ENCODE results near the gene KCNE1.
A peak's percentile ranks its signal among the peaks of the same experiment; 100 is the strongest.

KCNE1 gene

GRCh38 chr21:34526241-34526617, 14.2 kb upstream of the KCNE1 start:
- no peak overlapping the region for H2AK5ac ChIP-seq (ENCODE audit: low read length)
- H3K36me3 ChIP-seq (ENCODE audit: control insufficient read depth, insufficient read depth, low read length), result no peaks in the 10 kb centered on the region
- H3K4me1 ChIP-seq (ENCODE audit: control insufficient read depth, low read depth, low read length), result peaks cover 9% of the 10 kb centered on the region
- no peaks in the 10 kb centered on the region for H3K79me2 ChIP-seq (ENCODE audit: control insufficient read depth, insufficient read depth, low read length)
- no peak overlapping the region for H3K4ac ChIP-seq (ENCODE audit: low read depth, low read length)
- no peak overlapping the region for H2BK15ac ChIP-seq (replicated peaks; ENCODE audit: low read depth)
- no peak overlapping the region for H3K18ac ChIP-seq (ENCODE audit: low read length)
- 100% methylated on average over 2 of the region's 5 CpGs for WGBS (ENCODE audit: extremely low coverage, insufficient coverage, low lambda C conversion rate)
- H2BK5ac ChIP-seq (ENCODE audit: low read length), result no peak overlapping the region
- no peak overlapping the region for H2BK120ac ChIP-seq (ENCODE audit: low read depth, low read length)
- H3K27ac ChIP-seq (ENCODE audit: low read depth, low read length), result no peak overlapping the region
- no peaks in the 10 kb centered on the region for H3K27me3 ChIP-seq (ENCODE audit: insufficient read depth, low read length, poor library complexity)
- H3K9ac ChIP-seq (ENCODE audit: low read length), result no peak overlapping the region
- no peak overlapping the region for H4K8ac ChIP-seq (ENCODE audit: low read depth, low read length)
- H3K79me1 ChIP-seq (ENCODE audit: low read length), result no peaks in the 10 kb centered on the region
- no peak overlapping the region for H3K4me3 ChIP-seq (ENCODE audit: low read length)
- no peak for DNase-seq
- no peak overlapping the region for H4K5ac ChIP-seq (ENCODE audit: low read length)
- H3K23ac ChIP-seq (ENCODE audit: low read length), result no peak overlapping the region
- H3K56ac ChIP-seq (ENCODE audit: low read length), result no peak overlapping the region
- no peak overlapping the region for H3K4me2 ChIP-seq (ENCODE audit: low read length)

GRCh38 chr21:34524646-34525601, 12.9 kb upstream of the KCNE1 start:
- Histone ChIP-seq H4K5ac (ENCODE audit: low read length) (no peak overlapping the region), H3K4me1 (ENCODE audit: control insufficient read depth, low read depth, low read length) (peaks cover 12% of the 10 kb centered on the region), H2BK5ac (ENCODE audit: low read length) (no peak overlapping the region), H2BK15ac (replicated peaks; ENCODE audit: low read depth) (no peak overlapping the region), H3K18ac (ENCODE audit: low read length) (peak overlapping the region; percentile 25), H3K79me1 (ENCODE audit: low read length) (no peaks in the 10 kb centered on the region), H3K4ac (ENCODE audit: low read depth, low read length) (peak overlapping the region; percentile 1), H3K4me2 (ENCODE audit: low read length) (peak overlapping the region; percentile 21), H3K4me3 (ENCODE audit: low read length) (no peak overlapping the region), H3K36me3 (ENCODE audit: control insufficient read depth, insufficient read depth, low read length) (no peaks in the 10 kb centered on the region), H3K27me3 (ENCODE audit: insufficient read depth, low read length, poor library complexity) (no peaks in the 10 kb centered on the region), H3K27ac (ENCODE audit: low read depth, low read length) (no peak overlapping the region), H3K23ac (ENCODE audit: low read length) (no peak overlapping the region), H2BK120ac (ENCODE audit: low read depth, low read length) (no peak overlapping the region), H3K56ac (ENCODE audit: low read length) (peak overlapping the region; percentile 71), H3K79me2 (ENCODE audit: control insufficient read depth, insufficient read depth, low read length) (no peaks in the 10 kb centered on the region), H3K9ac (ENCODE audit: low read length) (peak overlapping the region; percentile 41), H4K8ac (ENCODE audit: low read depth, low read length) (no peak overlapping the region), H2AK5ac (ENCODE audit: low read length) (no peak overlapping the region)
- no CpG with 5 or more reads among the region's 31 CpGs for WGBS (ENCODE audit: extremely low coverage, insufficient coverage, low lambda C conversion rate)
- peak; percentile 89 for DNase-seq

GRCh38 chr21:34523019-34523555, 11.1 kb upstream of the KCNE1 start:
- no peak overlapping the region for H2BK15ac ChIP-seq (replicated peaks; ENCODE audit: low read depth)
- H2BK5ac ChIP-seq (ENCODE audit: low read length), result no peak overlapping the region
- peaks cover 12% of the 10 kb centered on the region for H3K4me1 ChIP-seq (ENCODE audit: control insufficient read depth, low read depth, low read length)
- no peaks in the 10 kb centered on the region for H3K36me3 ChIP-seq (ENCODE audit: control insufficient read depth, insufficient read depth, low read length)
- no peak overlapping the region for H4K5ac ChIP-seq (ENCODE audit: low read length)
- H3K4me2 ChIP-seq (ENCODE audit: low read length), result no peak overlapping the region
- H3K9ac ChIP-seq (ENCODE audit: low read length), result no peak overlapping the region
- no peak overlapping the region for H3K18ac ChIP-seq (ENCODE audit: low read length)
- no peak overlapping the region for H3K4ac ChIP-seq (ENCODE audit: low read depth, low read length)
- no peak overlapping the region for H2BK120ac ChIP-seq (ENCODE audit: low read depth, low read length)
- H3K27me3 ChIP-seq (ENCODE audit: insufficient read depth, low read length, poor library complexity), result no peaks in the 10 kb centered on the region
- no peak overlapping the region for H3K23ac ChIP-seq (ENCODE audit: low read length)
- WGBS (ENCODE audit: extremely low coverage, insufficient coverage, low lambda C conversion rate), result no CpG with 5 or more reads among the region's 7 CpGs
- no peak overlapping the region for H4K8ac ChIP-seq (ENCODE audit: low read depth, low read length)
- H3K79me2 ChIP-seq (ENCODE audit: control insufficient read depth, insufficient read depth, low read length), result no peaks in the 10 kb centered on the region
- H3K4me3 ChIP-seq (ENCODE audit: low read length), result no peak overlapping the region
- H3K56ac ChIP-seq (ENCODE audit: low read length), result no peak overlapping the region
- H2AK5ac ChIP-seq (ENCODE audit: low read length), result no peak overlapping the region
- no peak overlapping the region for H3K27ac ChIP-seq (ENCODE audit: low read depth, low read length)
- no peaks in the 10 kb centered on the region for H3K79me1 ChIP-seq (ENCODE audit: low read length)
- no peak for DNase-seq

GRCh38 chr21:34522284-34522683, 10.3 kb upstream of the KCNE1 start:
- Histone ChIP-seq H3K4ac (ENCODE audit: low read depth, low read length) (no peak overlapping the region), H3K18ac (ENCODE audit: low read length) (no peak overlapping the region), H3K79me1 (ENCODE audit: low read length) (no peaks in the 10 kb centered on the region), H3K27ac (ENCODE audit: low read depth, low read length) (no peak overlapping the region), H4K5ac (ENCODE audit: low read length) (no peak overlapping the region), H2BK5ac (ENCODE audit: low read length) (no peak overlapping the region), H3K27me3 (ENCODE audit: insufficient read depth, low read length, poor library complexity) (no peaks in the 10 kb centered on the region), H3K4me3 (ENCODE audit: low read length) (no peak overlapping the region), H4K8ac (ENCODE audit: low read depth, low read length) (no peak overlapping the region), H3K23ac (ENCODE audit: low read length) (no peak overlapping the region), H3K4me2 (ENCODE audit: low read length) (no peak overlapping the region), H2BK15ac (replicated peaks; ENCODE audit: low read depth) (no peak overlapping the region), H2AK5ac (ENCODE audit: low read length) (no peak overlapping the region), H3K4me1 (ENCODE audit: control insufficient read depth, low read depth, low read length) (peaks cover 12% of the 10 kb centered on the region), H3K56ac (ENCODE audit: low read length) (no peak overlapping the region), H3K9ac (ENCODE audit: low read length) (no peak overlapping the region), H3K36me3 (ENCODE audit: control insufficient read depth, insufficient read depth, low read length) (no peaks in the 10 kb centered on the region), H2BK120ac (ENCODE audit: low read depth, low read length) (no peak overlapping the region), H3K79me2 (ENCODE audit: control insufficient read depth, insufficient read depth, low read length) (no peaks in the 10 kb centered on the region)
- DNase-seq, result no peak
- no CpG with 5 or more reads among the region's 6 CpGs for WGBS (ENCODE audit: extremely low coverage, insufficient coverage, low lambda C conversion rate)

- no peak overlapping the region for H2BK120ac ChIP-seq (ENCODE audit: low read depth, low read length)
- DNase-seq, result no peak
These were observed 9.6 kb upstream of the KCNE1 start for GRCh38 chr21:34521561-34521960.

More at GRCh38 chr21:34521561-34521960, 9.6 kb upstream of the KCNE1 start:
- Histone ChIP-seq H3K9ac (ENCODE audit: low read length) (no peak overlapping the region), H2AK5ac (ENCODE audit: low read length) (no peak overlapping the region), H2BK5ac (ENCODE audit: low read length) (no peak overlapping the region), H3K27me3 (ENCODE audit: insufficient read depth, low read length, poor library complexity) (no peaks in the 10 kb centered on the region), H3K4ac (ENCODE audit: low read depth, low read length) (no peak overlapping the region), H4K5ac (ENCODE audit: low read length) (no peak overlapping the region), H3K27ac (ENCODE audit: low read depth, low read length) (no peak overlapping the region), H3K79me2 (ENCODE audit: control insufficient read depth, insufficient read depth, low read length) (no peaks in the 10 kb centered on the region), H4K8ac (ENCODE audit: low read depth, low read length) (no peak overlapping the region), H3K4me3 (ENCODE audit: low read length) (no peak overlapping the region), H3K23ac (ENCODE audit: low read length) (no peak overlapping the region), H3K4me1 (ENCODE audit: control insufficient read depth, low read depth, low read length) (peaks cover 6% of the 10 kb centered on the region), H2BK15ac (replicated peaks; ENCODE audit: low read depth) (no peak overlapping the region), H3K4me2 (ENCODE audit: low read length) (no peak overlapping the region), H3K79me1 (ENCODE audit: low read length) (no peaks in the 10 kb centered on the region), H3K56ac (ENCODE audit: low read length) (no peak overlapping the region), H3K18ac (ENCODE audit: low read length) (no peak overlapping the region), H3K36me3 (ENCODE audit: control insufficient read depth, insufficient read depth, low read length) (no peaks in the 10 kb centered on the region)
- no CpG with 5 or more reads among the region's 7 CpGs for WGBS (ENCODE audit: extremely low coverage, insufficient coverage, low lambda C conversion rate)

Measured in mesendoderm (in vitro differentiated cells).